Endothelial cell of umbilical vein (primary cell): ENCODE results near the gene C2orf74. TPM values are rescaled to one million over a fixed set of nuclear protein-coding genes. Genes with fewer than 3 reads are reported as not detected.

ENCODE experiments used
- BruUV-seq: library from RNA; stranded (reverse); fragments of 400-500 nt; replicated peaks from 2 replicates; lab custom pipeline; 2021; lab: Mats Ljungman, UMichigan
- CTCF ChIA-PET: fragments of 300-600, 350-600 bp; sonication (Branson Sonifier 250); formaldehyde crosslinking; loops from one replicate; lab custom pipeline; 2021; ENCODE audit warnings: antibody characterized with exemption, inconsistent platforms; lab: Charles Lee
- POLR2A ChIA-PET: fragments of 300-600, 350-600 bp; sonication (Branson Sonifier 250); formaldehyde crosslinking; loops from one replicate; lab custom pipeline; 2021; ENCODE audit warnings: antibody characterized with exemption, inconsistent platforms; lab: Charles Lee
- DNase-seq: peaks from one replicate; pipeline ENCODE4 v3.0.0-alpha.2; 2011; ENCODE audit warnings: low read depth, low spot score
- FAIRE-seq: peaks from 2 replicates; lab custom pipeline; 2011; peaks lifted over from hg19 to GRCh38; lab: Jason Lieb, UNC
- H2AFZ ChIP-seq: 2 replicates; pipeline ENCODE4 v1.6.0; 2012; ENCODE audit warnings: low read depth, low read length, control low read depth, inconsistent platforms
- H3K27ac ChIP-seq: 2 replicates; pipeline ENCODE4 v1.5.1; 2011; ENCODE audit warnings: low read depth, mild to moderate bottlenecking, control low read depth, low read length, moderate library complexity; ENCODE audit not compliant: insufficient read depth
- H3K27me3 ChIP-seq, 2 experiments: 2 replicates each; pipeline versions ENCODE4 v1.6.0 to v1.6.1; 2011; ENCODE audit warnings: low read length in 2 of 2, mixed read lengths in 1 of 2; ENCODE audit not compliant: control insufficient read depth in 2 of 2, insufficient read depth in 2 of 2
- H3K36me3 ChIP-seq, 2 experiments: 2 replicates in 1 of 2; 3 replicates in 1 of 2; pipeline ENCODE4 v1.5.1; 2011; ENCODE audit warnings: low read length in 2 of 2, mild to moderate bottlenecking in 1 of 2, moderate library complexity in 1 of 2; ENCODE audit not compliant: control insufficient read depth in 2 of 2, insufficient read depth in 2 of 2; ENCODE audit errors: extremely low read depth in 1 of 2
- H3K4me1 ChIP-seq: 3 replicates; pipeline ENCODE4 v1.5.1; 2011; ENCODE audit warnings: mild to moderate bottlenecking, low read length; ENCODE audit not compliant: control insufficient read depth, insufficient read depth; ENCODE audit errors: extremely low read depth
- H3K4me2 ChIP-seq: 2 replicates; pipeline ENCODE4 v1.6.1; 2011; ENCODE audit warnings: low read length, control low read depth, mixed read lengths; ENCODE audit not compliant: insufficient read depth
- H3K4me3 ChIP-seq, 3 experiments: fragments of 200-600 bp in 1 of 3; sonication (generic), shearing (Covaris generic) in 1 of 3; replicated peaks in 1 of 3; 2 replicates each; pipeline ENCODE4 v1.5.1; 2011 to 2016; ENCODE audit warnings: control low read depth in 3 of 3, low read length in 3 of 3, mild to moderate bottlenecking in 2 of 3, inconsistent platforms in 1 of 3, low read depth in 1 of 3, moderate library complexity in 1 of 3; ENCODE audit not compliant: insufficient read depth in 1 of 3
- H3K79me2 ChIP-seq: 2 replicates; pipeline ENCODE4 v1.6.0; 2012; ENCODE audit warnings: low read length, inconsistent platforms; ENCODE audit not compliant: control insufficient read depth, insufficient read depth
- H3K9ac ChIP-seq: replicated peaks from 2 replicates; pipeline ENCODE3; 2011; ENCODE audit warnings: low read length, control low read depth; ENCODE audit not compliant: insufficient read depth; ENCODE audit errors: extremely low read depth
- H3K9me1 ChIP-seq: replicated peaks from 3 replicates; pipeline ENCODE4 v1.6.0; 2011; ENCODE audit warnings: mild to moderate bottlenecking, low read length; ENCODE audit not compliant: control insufficient read depth, insufficient read depth; ENCODE audit errors: extremely low read depth
- H3K9me3 ChIP-seq: replicated peaks from 2 replicates; pipeline ENCODE4 v1.5.1; 2012; ENCODE audit warnings: low read length, inconsistent platforms; ENCODE audit not compliant: control insufficient read depth, insufficient read depth
- H4K20me1 ChIP-seq: replicated peaks from 2 replicates; pipeline ENCODE3; 2011; ENCODE audit warnings: mild to moderate bottlenecking, low read length; ENCODE audit not compliant: control insufficient read depth, insufficient read depth; ENCODE audit errors: extremely low read depth
- CTCF ChIP-seq, 2 donors: IDR thresholded peaks; 1 replicate in 1 of 2; 2 replicates in 1 of 2; pipeline ENCODE4 v1.5.1; 2011; ENCODE audit warnings: low read length in 2 of 2, mild to moderate bottlenecking in 2 of 2, moderate library complexity in 2 of 2, control low read depth in 1 of 2, inconsistent platforms in 1 of 2, low read depth in 1 of 2; ENCODE audit not compliant: insufficient read depth in 1 of 2; ENCODE audit errors: extremely low read depth in 1 of 2
- EZH2 ChIP-seq: IDR thresholded peaks from 2 replicates; pipeline ENCODE4 v1.6.1; 2012; ENCODE audit warnings: borderline replicate concordance, low read depth, mild to moderate bottlenecking, moderate library complexity, low read length, inconsistent platforms; ENCODE audit not compliant: severe bottlenecking
- MYC ChIP-seq: IDR thresholded peaks from one replicate; pipeline ENCODE4 v1.6.1; 2011; ENCODE audit warnings: mild to moderate bottlenecking, low read depth, low read length
- dilution Hi-C: fragments of 300-500 bp; cut with MboI; formaldehyde crosslinking; loops from one replicate; pipeline ENCODE4 v1.15.0; 2019; ENCODE audit warnings: low sequenced_read_pairs; ENCODE audit not compliant: extremely low pct_ligation_motif_present
- intact Hi-C: fragments of 100-400 bp; cut with micrococcal nuclease; formaldehyde crosslinking; loops from one replicate; pipeline ENCODE4 v1.10.0; 2022
- polyA plus RNA-seq, 4 experiments: library from polyadenylated mRNA; depleted of rRNA in 3 of 4; stranded (reverse) in 3 of 4; unstranded in 1 of 4; fragments of >200 nt; gene quantifications; 2 replicates each; pipeline versions ENCODE4 v1.2.1 to v1.2.3, GENCODE V29; 2011 to 2012; ENCODE audit warnings: missing spikeins in 1 of 4
- total RNA-seq: library from RNA; stranded (reverse); gene quantifications from 2 replicates; pipeline ENCODE4 v1.2.3, GENCODE V29; 2021

The C2orf74 gene
- total and polyA plus RNA-seq, 2 donors (not counting 3 experiments of a cell fraction or from before 2014, with no cell fraction given), result 4.1 to 5.6 TPM

- H3K27me3 ChIP-seq, result peaks cover 0 to 2% of the 10 kb centered on the region in 2 experiments
- H3K9ac ChIP-seq, result no peak overlapping the region
- TF ChIP-seq MYC, result no peak
- TF ChIP-seq EZH2, result no peak
- no peak for TF ChIP-seq CTCF (IDR thresholded peaks at IDR 0.05; ENCODE audit: extremely low read depth in 1 of 2, insufficient read depth in 1 of 2, low read depth in 1 of 2, low read length in 2 of 2)
- no peak overlapping the region for H2AFZ ChIP-seq
- no peak overlapping the region for H3K4me3 ChIP-seq
- no peak for FAIRE-seq
- H3K4me2 ChIP-seq, result no peak overlapping the region
- POLR2A ChIA-PET, result no interaction called here
- CTCF ChIA-PET, result interaction anchor here (1.3 kb wide), 1 partner anchor 40 kb away, joined by 3 read pairs; no protein-coding TSS in a partner anchor
- no peaks in the 10 kb centered on the region for H3K9me3 ChIP-seq
- H3K79me2 ChIP-seq, result peaks cover 17% of the 10 kb centered on the region
- intact Hi-C loops (loop anchor here (5.0 kb wide), 2 partner anchors 108 to 293 kb away; partner anchors contain the start of genes REL and SANBR), dilution Hi-C loops (no loop called here)
- no peaks in the 10 kb centered on the region for H4K20me1 ChIP-seq
- BruUV-seq, result no TSS peak
- H3K9me1 ChIP-seq, result no peaks in the 10 kb centered on the region
- no peak overlapping the region for H3K27ac ChIP-seq
- H3K36me3 ChIP-seq, result no peaks in the 10 kb centered on the region
- DNase-seq, result no peak
- peaks cover 28% of the 10 kb centered on the region for H3K4me1 ChIP-seq
These were observed 13.0 kb downstream of the C2orf74 start for GRCh38 chr2:61175036-61175435.
